ENCODE data around the gene MAMLD1.

Gene MAMLD1

DNA sequence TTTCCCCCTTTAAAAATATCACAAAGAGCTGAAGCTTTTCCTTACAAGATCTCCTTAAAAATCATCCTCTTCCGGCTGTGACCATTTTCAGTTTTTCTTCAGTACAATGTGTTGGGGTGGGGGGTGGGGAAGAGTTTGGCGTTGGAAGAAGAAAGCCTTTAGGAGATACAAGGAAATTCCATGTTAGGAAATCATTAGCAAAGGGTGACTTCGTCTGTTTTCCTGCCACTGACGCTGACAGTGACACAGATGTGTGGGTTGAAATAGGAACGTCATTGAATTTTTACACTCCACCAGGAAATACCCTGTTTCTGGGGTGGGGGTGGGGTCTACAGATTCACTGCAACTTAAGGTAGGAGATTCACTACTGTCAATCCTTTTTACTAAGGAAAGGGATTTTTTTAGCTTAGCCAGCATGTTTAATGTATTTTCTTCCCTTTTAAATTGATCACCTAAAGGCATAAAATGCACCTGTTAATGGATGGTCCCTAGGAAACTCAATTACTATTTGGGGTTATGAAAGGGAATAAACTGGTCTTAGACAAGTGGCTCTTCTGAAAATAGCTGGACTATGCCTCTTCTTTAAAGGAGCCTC, 3.9 kb downstream of the MAMLD1 start:
- TF ChIP-seq SPI1 (IDR thresholded peaks at IDR 0.05; ENCODE audit: borderline replicate concordance, low read depth) (no peak), POLR2AphosphoS5 (IDR thresholded peaks at IDR 0.05; ENCODE audit: low read depth) (no peak), CTCF (IDR thresholded peaks at IDR 0.05; ENCODE audit: insufficient read depth, low read length) (no peak), GABPA (IDR thresholded peaks at IDR 0.05; ENCODE audit: low read depth) (no peak)
- TF ChIP-seq, protein P1, sequence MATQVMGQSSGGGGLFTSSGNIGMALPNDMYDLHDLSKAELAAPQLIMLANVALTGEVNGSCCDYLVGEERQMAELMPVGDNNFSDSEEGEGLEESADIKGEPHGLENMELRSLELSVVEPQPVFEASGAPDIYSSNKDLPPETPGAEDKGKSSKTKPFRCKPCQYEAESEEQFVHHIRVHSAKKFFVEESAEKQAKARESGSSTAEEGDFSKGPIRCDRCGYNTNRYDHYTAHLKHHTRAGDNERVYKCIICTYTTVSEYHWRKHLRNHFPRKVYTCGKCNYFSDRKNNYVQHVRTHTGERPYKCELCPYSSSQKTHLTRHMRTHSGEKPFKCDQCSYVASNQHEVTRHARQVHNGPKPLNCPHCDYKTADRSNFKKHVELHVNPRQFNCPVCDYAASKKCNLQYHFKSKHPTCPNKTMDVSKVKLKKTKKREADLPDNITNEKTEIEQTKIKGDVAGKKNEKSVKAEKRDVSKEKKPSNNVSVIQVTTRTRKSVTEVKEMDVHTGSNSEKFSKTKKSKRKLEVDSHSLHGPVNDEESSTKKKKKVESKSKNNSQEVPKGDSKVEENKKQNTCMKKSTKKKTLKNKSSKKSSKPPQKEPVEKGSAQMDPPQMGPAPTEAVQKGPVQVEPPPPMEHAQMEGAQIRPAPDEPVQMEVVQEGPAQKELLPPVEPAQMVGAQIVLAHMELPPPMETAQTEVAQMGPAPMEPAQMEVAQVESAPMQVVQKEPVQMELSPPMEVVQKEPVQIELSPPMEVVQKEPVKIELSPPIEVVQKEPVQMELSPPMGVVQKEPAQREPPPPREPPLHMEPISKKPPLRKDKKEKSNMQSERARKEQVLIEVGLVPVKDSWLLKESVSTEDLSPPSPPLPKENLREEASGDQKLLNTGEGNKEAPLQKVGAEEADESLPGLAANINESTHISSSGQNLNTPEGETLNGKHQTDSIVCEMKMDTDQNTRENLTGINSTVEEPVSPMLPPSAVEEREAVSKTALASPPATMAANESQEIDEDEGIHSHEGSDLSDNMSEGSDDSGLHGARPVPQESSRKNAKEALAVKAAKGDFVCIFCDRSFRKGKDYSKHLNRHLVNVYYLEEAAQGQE (IDR thresholded peaks at IDR 0.05; ENCODE audit: insufficient replicate concordance, low read depth): no peak
- peaks cover 26% of the 10 kb centered on the region for H3K27me3 ChIP-seq (ENCODE audit: insufficient read depth, poor library complexity, severe bottlenecking)
- no peak overlapping the region for H3K4me3 ChIP-seq (replicated peaks; ENCODE audit: insufficient read depth, low read length)
- no peak for DNase-seq (ENCODE audit: low read depth in 1 of 2, low spot score in 1 of 2)
- no peak overlapping the region for H3K27ac ChIP-seq (replicated peaks)

DNA sequence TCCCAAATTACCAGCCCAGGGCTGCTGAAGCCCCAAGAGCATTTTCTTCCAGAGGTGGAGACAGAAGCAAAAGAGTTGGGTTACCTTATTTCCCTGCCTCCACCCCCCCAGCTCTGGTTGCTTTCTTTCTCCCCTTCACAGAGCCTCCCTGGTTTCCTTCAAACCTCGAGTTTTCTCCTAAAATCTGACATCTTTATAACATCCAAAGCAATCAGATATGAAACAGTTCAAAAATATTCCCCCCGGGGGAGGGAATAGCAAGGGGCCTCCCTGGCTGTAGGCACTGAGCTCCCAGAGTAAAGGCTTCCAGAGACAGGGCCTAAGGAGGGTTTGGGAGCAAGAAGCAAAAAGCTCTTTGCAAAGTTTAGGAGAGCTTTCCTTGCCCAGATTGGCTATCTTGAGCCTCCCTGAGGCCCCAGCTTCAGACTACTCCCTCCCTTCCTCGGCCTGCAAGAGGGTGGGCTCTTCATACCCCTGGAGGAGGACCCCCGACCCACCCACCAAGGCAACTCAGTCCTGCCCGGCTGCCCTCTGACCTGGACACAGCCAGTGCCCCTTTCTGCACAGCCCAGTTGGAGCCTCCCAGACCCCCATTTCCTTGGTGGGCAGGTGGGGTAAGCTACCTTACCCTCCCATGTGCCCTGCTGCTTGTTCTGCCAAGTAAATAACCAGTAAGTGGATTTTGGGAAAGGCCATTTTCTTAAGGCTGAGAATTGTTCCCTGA, 7.6 kb downstream of the MAMLD1 start:
- no peak overlapping the region for H3K4me3 ChIP-seq (replicated peaks; ENCODE audit: insufficient read depth, low read length)
- DNase-seq (ENCODE audit: low read depth in 1 of 2, low spot score in 1 of 2): no peak
- H3K27me3 ChIP-seq (ENCODE audit: insufficient read depth, poor library complexity, severe bottlenecking): peaks cover 4% of the 10 kb centered on the region
- H3K27ac ChIP-seq (replicated peaks): no peak overlapping the region
- TF ChIP-seq CTCF (IDR thresholded peaks at IDR 0.05; ENCODE audit: insufficient read depth, low read length): no peak
- TF ChIP-seq GABPA (IDR thresholded peaks at IDR 0.05; ENCODE audit: low read depth): no peak
- TF ChIP-seq, protein P1 (IDR thresholded peaks at IDR 0.05; ENCODE audit: insufficient replicate concordance, low read depth): no peak
- TF ChIP-seq POLR2AphosphoS5 (IDR thresholded peaks at IDR 0.05; ENCODE audit: low read depth): no peak
- TF ChIP-seq SPI1 (IDR thresholded peaks at IDR 0.05; ENCODE audit: borderline replicate concordance, low read depth): no peak

DNA sequence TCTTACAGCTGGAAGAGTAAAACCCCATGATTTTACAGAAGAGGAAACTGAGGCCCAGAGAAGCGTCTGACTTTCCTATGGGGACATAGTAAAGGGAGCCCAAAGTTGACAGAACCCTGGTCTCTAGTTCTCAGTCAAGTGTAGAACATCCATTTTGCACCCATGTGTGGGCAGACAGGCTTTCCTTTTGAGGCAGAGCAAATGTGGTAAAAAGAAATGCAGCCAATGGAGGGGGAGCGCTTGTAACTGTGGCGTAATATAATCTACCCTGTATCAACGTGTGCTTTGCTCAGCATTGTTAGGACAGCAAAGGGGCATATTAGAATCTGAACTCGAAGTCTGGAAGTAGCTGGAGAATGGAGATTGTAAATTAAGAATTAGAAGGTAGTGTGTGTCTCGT, 8.8 kb downstream of the MAMLD1 start:
- Histone ChIP-seq H3K4me3 (replicated peaks; ENCODE audit: insufficient read depth, low read length) (no peak overlapping the region), H3K27ac (replicated peaks) (no peak overlapping the region), H3K27me3 (ENCODE audit: insufficient read depth, poor library complexity, severe bottlenecking) (no peaks in the 10 kb centered on the region)
- DNase-seq (ENCODE audit: low read depth in 1 of 2, low spot score in 1 of 2): no peak
- TF ChIP-seq POLR2AphosphoS5 (IDR thresholded peaks at IDR 0.05; ENCODE audit: low read depth): no peak
- TF ChIP-seq, protein P1 (IDR thresholded peaks at IDR 0.05; ENCODE audit: insufficient replicate concordance, low read depth): no peak
